A549 (cell line): ENCODE data around the gene TBX21.

Experiments
- CHD2 ChIP-seq: fragments of 150-350 bp; IDR thresholded peaks from 2 replicates; pipeline ENCODE4 v1.6.1; 2014; ENCODE audit warnings: low read length; ENCODE audit not compliant: partially characterized antibody
- CTCF ChIP-seq: fragments of >200 bp; sonication (Bioruptor Twin); formaldehyde crosslinking; IDR thresholded peaks from 3 replicates; pipeline ENCODE4 v1.5.1; 2016
- EP300 ChIP-seq, 2 experiments: fragments of >200 bp; sonication (Bioruptor Twin); formaldehyde crosslinking; IDR thresholded peaks; 2 replicates in 1 of 2; 3 replicates in 1 of 2; pipeline ENCODE4 v1.6.1; 2016 to 2017
- FOSB ChIP-seq: fragments of 250-450 bp; sonication (Bioruptor Pico); IDR thresholded peaks from 2 replicates; pipeline ENCODE4 v1.5.0; 2020; ENCODE audit warnings: mild to moderate bottlenecking, moderate library complexity
- KDM1A ChIP-seq: fragments of 200-600 bp; sonication (generic); IDR thresholded peaks from 2 replicates; pipeline ENCODE4 v1.6.1; 2016; ENCODE audit warnings: low read depth, mild to moderate bottlenecking
- POLR2A ChIP-seq: IDR thresholded peaks from 2 replicates; pipeline ENCODE4 v1.6.1; 2012; ENCODE audit warnings: mild to moderate bottlenecking, low read length
- RAD21 ChIP-seq, 2 experiments: fragments of >200 bp in 1 of 2; sonication (Bioruptor Twin) in 1 of 2; formaldehyde crosslinking in 1 of 2; IDR thresholded peaks in 1 of 2; conservative IDR thresholded peaks in 1 of 2; 2 replicates in 1 of 2; 3 replicates in 1 of 2; pipeline ENCODE4 v1.6.1; 2012 to 2018; ENCODE audit warnings: inconsistent platforms in 1 of 2
- RNF2 ChIP-seq: fragments of 200-600 bp; sonication (generic); IDR thresholded peaks from 2 replicates; pipeline ENCODE4 v1.6.1; 2016; ENCODE audit warnings: low read depth, mild to moderate bottlenecking, antibody characterized with exemption, moderate library complexity, borderline replicate concordance
- SMC3 ChIP-seq: fragments of >200 bp; sonication (Bioruptor Twin); formaldehyde crosslinking; IDR thresholded peaks from 3 replicates; pipeline ENCODE4 v1.6.1; 2018; ENCODE audit warnings: inconsistent platforms
- SREBF2 ChIP-seq: fragments of 450-650 bp; IDR thresholded peaks from 2 replicates; pipeline ENCODE4 v1.6.1; 2014; ENCODE audit warnings: mild to moderate bottlenecking, moderate library complexity
- TF ChIP-seq, protein P1 (sequence below): fragments of 450-650 bp; IDR thresholded peaks from 2 replicates; pipeline ENCODE4 v1.6.1; 2014; ENCODE audit warnings: antibody characterized with exemption
- TF ChIP-seq, protein P2 (sequence below): fragments of 200-600 bp; sonication (generic); IDR thresholded peaks from 2 replicates; pipeline ENCODE4 v1.6.1; 2016; ENCODE audit warnings: antibody characterized with exemption, mild to moderate bottlenecking, moderate library complexity

DNA sequence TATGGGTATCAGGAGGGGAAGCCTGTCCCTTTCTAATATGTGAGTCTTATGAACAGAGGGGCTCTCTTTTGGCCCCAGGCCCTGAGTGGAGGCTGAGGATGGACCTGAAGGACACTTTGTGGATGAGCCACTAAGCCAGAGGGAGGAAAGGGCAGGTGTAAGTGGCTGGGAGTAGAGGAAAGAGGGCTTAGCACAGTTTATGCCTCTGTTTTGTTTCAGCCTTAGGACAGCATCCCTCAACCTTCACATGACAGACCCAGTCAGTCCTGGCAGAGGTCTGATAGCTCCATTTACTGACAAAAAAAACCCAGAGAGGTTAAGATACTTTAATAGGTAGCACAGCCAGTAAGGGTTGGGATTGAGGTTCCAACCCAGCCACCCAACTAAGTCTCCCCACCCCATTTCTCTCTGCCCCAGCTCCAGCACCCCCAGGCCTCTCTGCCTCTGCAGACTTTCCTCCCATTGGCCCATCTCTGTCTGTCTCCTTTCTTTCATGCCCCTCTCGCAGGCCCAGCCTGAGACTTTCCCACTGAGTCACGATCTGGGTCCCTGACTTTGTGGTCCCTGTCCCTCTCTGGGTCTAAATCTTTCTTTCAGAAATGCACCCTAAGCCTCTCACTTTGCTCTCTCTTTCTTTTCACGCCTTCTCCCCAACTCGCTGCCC lies 4.7 kb upstream of the TBX21 start:
- TF ChIP-seq CTCF: no peak
- no peak for TF ChIP-seq KDM1A
- no peak for TF ChIP-seq EP300 (IDR thresholded peaks at IDR 0.05)
- TF ChIP-seq, protein P1, sequence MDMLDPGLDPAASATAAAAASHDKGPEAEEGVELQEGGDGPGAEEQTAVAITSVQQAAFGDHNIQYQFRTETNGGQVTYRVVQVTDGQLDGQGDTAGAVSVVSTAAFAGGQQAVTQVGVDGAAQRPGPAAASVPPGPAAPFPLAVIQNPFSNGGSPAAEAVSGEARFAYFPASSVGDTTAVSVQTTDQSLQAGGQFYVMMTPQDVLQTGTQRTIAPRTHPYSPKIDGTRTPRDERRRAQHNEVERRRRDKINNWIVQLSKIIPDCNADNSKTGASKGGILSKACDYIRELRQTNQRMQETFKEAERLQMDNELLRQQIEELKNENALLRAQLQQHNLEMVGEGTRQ: no peak
- TF ChIP-seq POLR2A: no peak
- TF ChIP-seq, protein P2, sequence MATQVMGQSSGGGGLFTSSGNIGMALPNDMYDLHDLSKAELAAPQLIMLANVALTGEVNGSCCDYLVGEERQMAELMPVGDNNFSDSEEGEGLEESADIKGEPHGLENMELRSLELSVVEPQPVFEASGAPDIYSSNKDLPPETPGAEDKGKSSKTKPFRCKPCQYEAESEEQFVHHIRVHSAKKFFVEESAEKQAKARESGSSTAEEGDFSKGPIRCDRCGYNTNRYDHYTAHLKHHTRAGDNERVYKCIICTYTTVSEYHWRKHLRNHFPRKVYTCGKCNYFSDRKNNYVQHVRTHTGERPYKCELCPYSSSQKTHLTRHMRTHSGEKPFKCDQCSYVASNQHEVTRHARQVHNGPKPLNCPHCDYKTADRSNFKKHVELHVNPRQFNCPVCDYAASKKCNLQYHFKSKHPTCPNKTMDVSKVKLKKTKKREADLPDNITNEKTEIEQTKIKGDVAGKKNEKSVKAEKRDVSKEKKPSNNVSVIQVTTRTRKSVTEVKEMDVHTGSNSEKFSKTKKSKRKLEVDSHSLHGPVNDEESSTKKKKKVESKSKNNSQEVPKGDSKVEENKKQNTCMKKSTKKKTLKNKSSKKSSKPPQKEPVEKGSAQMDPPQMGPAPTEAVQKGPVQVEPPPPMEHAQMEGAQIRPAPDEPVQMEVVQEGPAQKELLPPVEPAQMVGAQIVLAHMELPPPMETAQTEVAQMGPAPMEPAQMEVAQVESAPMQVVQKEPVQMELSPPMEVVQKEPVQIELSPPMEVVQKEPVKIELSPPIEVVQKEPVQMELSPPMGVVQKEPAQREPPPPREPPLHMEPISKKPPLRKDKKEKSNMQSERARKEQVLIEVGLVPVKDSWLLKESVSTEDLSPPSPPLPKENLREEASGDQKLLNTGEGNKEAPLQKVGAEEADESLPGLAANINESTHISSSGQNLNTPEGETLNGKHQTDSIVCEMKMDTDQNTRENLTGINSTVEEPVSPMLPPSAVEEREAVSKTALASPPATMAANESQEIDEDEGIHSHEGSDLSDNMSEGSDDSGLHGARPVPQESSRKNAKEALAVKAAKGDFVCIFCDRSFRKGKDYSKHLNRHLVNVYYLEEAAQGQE: no peak
- TF ChIP-seq SREBF2: no peak
- TF ChIP-seq SMC3: no peak
- TF ChIP-seq RNF2: no peak
- no peak for TF ChIP-seq RAD21 (conservative IDR thresholded peaks at IDR 0.05 in 1 of 2, IDR thresholded peaks at IDR 0.05 in 1 of 2)
- TF ChIP-seq FOSB (CRISPR knock-in tag): no peak
- no peak for TF ChIP-seq CHD2
